GM13976 (cell line): ENCODE data around the gene SKAP1.
"Not testable (repeated sequence)": the region's sequence is repeated elsewhere in the genome, so short reads cannot be mapped to it uniquely, and the experiment has no call there.

Source experiments
- DNase-seq: peaks from one replicate; pipeline ENCODE4 v3.0.0; 2012; ENCODE audit warnings: low spot score
- CTCF ChIP-seq: IDR thresholded peaks from 2 replicates; pipeline ENCODE4 v1.5.1; 2012; ENCODE audit warnings: borderline replicate concordance, mild to moderate bottlenecking; ENCODE audit not compliant: insufficient read depth; ENCODE audit errors: extremely low read depth, missing control alignments, control extremely low read depth
- in situ Hi-C: fragments of 300-500 bp; cut with MboI; formaldehyde crosslinking; loops from one replicate; pipeline ENCODE4 v1.12.0; 2022; ENCODE audit warnings: low sequenced_read_pairs, mixed read lengths, inconsistent platforms; ENCODE audit not compliant: unreplicated experiment

SKAP1 gene

DNA sequence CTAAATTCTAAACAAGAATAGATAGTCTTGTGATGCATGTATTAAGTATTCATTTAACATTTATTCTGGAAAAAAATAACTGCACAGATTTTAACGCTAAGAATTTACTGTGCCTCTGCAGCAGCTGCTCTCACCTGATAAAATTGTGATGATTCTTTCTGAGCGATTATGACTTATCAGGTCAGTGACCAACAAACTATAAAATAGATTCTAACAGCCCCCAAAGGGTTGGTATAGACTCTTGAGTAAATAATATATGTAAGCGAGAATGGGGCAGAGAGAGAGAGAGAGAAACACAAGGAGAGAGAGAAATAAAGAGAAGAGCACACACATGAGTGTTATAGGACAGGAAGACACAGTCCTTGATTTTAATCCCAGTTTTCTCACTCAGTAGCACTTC, 178.1 kb downstream of the SKAP1 start:
- no peak for TF ChIP-seq CTCF
- in situ Hi-C loops: no loop called here
- no peak for DNase-seq

DNA sequence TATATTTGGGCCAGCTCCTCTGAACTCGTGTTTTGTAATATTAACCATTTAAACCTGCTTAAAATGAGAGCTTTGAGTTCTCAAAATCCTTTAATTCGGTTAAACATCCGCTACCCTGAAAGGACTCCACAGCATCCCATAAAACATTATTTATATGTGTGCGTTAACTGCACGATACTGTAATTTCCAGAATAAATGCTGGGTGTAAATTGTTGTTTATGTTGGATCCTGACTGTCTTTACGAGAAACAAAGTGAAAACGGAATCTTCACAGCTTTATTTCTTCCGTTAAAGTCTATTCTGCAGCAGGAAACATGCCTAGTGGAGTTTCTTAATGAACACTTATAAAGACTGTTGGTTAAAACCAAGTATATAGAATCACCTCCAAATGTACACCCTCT, 179.1 kb downstream of the SKAP1 start:
- DNase-seq: no peak
- no peak for TF ChIP-seq CTCF
- in situ Hi-C loops: no loop called here

GRCh38 chr17:48250059-48250458, 180.0 kb downstream of the SKAP1 start:
- DNase-seq, in situ Hi-C loops: not testable (repeated sequence)

DNA sequence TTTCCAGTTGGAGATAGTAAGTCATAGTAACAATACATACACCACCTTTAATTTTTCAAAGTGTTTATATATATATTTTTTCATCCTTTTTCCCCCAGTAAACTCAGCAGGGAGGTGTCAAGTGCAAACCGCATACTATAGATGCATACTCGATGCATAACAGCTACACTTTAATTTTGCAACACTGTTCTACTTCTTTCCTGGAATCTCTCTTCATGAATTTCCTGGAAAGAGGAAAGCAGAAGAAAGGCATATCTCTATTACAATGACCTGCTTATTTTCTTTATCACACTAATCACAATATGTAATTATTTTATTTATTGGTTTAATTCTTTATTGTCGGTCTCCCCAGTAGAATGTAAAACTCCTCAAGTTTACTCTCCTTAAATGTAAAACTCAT, 182.4 kb downstream of the SKAP1 start:
- no peak for DNase-seq
- TF ChIP-seq CTCF: no peak
- in situ Hi-C loops: no loop called here

DNA sequence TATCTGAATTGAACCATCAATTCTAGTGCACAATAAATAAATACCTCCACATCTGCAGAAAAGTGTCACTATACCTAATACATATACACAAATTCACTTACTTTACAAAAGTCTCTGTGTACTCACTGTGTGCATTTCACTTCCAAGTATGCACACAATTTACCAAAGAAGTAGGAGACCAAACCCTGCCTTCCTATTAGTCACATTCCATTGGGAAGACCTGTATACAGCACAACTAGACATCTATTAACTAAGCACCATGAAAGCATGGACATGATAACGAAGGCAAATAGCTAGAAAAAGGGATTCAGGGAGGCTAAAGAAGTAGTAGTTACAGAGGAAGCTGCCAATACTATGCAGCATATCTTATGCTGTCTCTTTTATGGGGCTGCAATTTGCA, 183.0 kb downstream of the SKAP1 start:
- no peak for DNase-seq
- TF ChIP-seq CTCF: no peak
- in situ Hi-C loops: no loop called here

GRCh38 chr17:48246612-48247011, 183.4 kb downstream of the SKAP1 start:
- no peak for TF ChIP-seq CTCF
- in situ Hi-C loops: no loop called here
- DNase-seq: no peak

DNA sequence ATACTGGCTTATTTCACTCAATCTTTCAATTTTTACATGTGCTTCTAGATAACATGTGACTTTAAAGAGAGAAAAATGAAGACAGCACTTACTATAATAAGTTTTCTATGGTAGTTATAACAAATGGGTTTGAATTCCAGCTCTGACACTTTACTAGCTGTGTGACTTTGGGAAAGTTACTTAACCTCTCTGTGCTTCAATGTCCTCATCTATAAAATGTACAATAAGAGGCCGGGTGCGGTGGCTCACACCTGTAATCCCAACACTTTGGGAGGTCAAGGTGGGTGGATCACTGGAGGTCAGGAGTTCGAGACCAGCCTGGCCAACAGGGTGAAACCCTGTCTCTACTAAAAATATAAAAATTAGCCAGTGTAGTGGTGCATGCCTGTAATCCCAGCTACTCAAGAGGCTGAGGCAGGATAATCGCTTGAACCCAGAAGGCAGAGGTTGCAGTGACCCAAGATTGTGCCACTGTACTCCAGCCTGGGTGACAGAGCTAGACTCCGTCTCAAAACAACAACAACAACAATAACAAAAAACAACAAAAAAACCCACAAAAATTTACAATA, 184.5 kb downstream of the SKAP1 start:
- DNase-seq, in situ Hi-C loops: not testable (repeated sequence)

- DNase-seq: no peak
- in situ Hi-C loops: no loop called here
- TF ChIP-seq CTCF: no peak
These were observed 185.2 kb downstream of the SKAP1 start for GRCh38 chr17:48244814-48245213.
